ENCODE results near the gene KCNK13. TPM values are rescaled to one million over a fixed set of nuclear protein-coding genes. Genes with fewer than 3 reads are reported as not detected.

The KCNK13 gene
- total RNA-seq, 1 experiment from 2014 or later, result 0.11 TPM

DNA sequence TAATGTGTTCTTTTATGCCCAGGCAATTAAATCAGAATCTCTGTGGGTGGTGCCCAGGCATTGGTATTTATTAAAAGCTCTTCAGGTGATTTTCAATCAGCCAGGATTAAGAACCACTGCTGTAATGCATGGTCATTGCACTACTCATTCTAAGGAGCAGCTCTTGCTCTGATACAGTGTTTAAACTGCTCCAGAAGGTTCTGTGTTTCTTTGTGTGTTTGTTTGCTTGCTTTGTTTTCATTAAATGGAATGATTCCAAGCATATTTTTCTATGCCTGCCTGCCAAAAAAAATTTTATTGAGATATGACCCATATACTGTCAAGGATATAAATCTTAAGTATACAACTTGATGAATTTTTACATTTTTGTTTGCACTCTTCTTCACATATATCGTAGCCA, 54.0 kb downstream of the KCNK13 start:
- no peak for DNase-seq (ENCODE audit: low spot score)
- CTCF ChIA-PET, result no interaction called here
- H3K9me3 ChIP-seq (ENCODE audit: low read depth, low read length, poor library complexity, severe bottlenecking), result no peaks in the 10 kb centered on the region
- no peaks in the 10 kb centered on the region for H3K36me3 ChIP-seq (ENCODE audit: insufficient read depth, low read length, poor library complexity, severe bottlenecking)
- POLR2A ChIA-PET (ENCODE audit: low non-redundant PET), result no interaction called here
- H3K27ac ChIP-seq (ENCODE audit: low read depth, low read length, poor library complexity, severe bottlenecking), result no peak overlapping the region
- no TSS peak for BruUV-seq (replicated peaks)
- TF ChIP-seq, protein P1, sequence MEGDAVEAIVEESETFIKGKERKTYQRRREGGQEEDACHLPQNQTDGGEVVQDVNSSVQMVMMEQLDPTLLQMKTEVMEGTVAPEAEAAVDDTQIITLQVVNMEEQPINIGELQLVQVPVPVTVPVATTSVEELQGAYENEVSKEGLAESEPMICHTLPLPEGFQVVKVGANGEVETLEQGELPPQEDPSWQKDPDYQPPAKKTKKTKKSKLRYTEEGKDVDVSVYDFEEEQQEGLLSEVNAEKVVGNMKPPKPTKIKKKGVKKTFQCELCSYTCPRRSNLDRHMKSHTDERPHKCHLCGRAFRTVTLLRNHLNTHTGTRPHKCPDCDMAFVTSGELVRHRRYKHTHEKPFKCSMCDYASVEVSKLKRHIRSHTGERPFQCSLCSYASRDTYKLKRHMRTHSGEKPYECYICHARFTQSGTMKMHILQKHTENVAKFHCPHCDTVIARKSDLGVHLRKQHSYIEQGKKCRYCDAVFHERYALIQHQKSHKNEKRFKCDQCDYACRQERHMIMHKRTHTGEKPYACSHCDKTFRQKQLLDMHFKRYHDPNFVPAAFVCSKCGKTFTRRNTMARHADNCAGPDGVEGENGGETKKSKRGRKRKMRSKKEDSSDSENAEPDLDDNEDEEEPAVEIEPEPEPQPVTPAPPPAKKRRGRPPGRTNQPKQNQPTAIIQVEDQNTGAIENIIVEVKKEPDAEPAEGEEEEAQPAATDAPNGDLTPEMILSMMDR (conservative IDR thresholded peaks at IDR 0.05; ENCODE audit: low read depth, low read length), result no peak
- no peak for TF ChIP-seq EZH2 (IDR thresholded peaks at IDR 0.05; ENCODE audit: borderline replicate concordance, low read depth, low read length, poor library complexity, severe bottlenecking)
- H3K27me3 ChIP-seq (replicated peaks; ENCODE audit: insufficient read depth, low read depth, low read length, poor library complexity), result peaks cover 7% of the 10 kb centered on the region
- intact Hi-C loops (cut with micrococcal nuclease; ENCODE audit: unreplicated experiment), result loop anchor here (2.0 kb wide), 1 partner anchor 119 kb away; no protein-coding TSS in a partner anchor
- no peaks in the 10 kb centered on the region for H3K4me1 ChIP-seq (ENCODE audit: insufficient read depth, low read length, poor library complexity, severe bottlenecking)
- no peak overlapping the region for H3K4me3 ChIP-seq (ENCODE audit: low read depth, low read length, poor library complexity, severe bottlenecking)

DNA sequence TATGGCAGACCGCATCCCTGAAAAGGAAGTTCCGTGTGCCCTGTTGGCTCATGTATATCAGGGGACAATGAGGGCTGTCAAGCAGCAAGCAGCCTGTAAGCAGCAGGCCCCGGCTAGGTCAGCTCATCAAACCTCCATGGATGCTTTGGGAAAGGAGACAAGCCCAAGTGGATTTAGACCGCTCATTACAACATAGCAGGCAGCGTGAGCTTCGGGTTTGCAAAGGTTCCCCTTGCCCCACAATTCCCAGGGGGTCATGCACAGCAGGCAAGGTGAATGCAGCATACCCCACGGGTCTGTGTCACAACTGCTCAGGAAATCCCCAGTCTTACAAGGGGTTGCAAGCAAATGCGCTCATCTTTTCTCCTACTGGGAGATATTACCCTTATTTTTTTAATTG, 54.6 kb downstream of the KCNK13 start:
- ChIA-PET POLR2A (ENCODE audit: low non-redundant PET) (no interaction called here), CTCF (no interaction called here)
- intact Hi-C loops (cut with micrococcal nuclease; ENCODE audit: unreplicated experiment), result no loop called here
- Histone ChIP-seq H3K9me3 (ENCODE audit: low read depth, low read length, poor library complexity, severe bottlenecking) (no peaks in the 10 kb centered on the region), H3K27me3 (replicated peaks; ENCODE audit: insufficient read depth, low read depth, low read length, poor library complexity) (peaks cover 5% of the 10 kb centered on the region), H3K27ac (ENCODE audit: low read depth, low read length, poor library complexity, severe bottlenecking) (no peak overlapping the region), H3K4me1 (ENCODE audit: insufficient read depth, low read length, poor library complexity, severe bottlenecking) (no peaks in the 10 kb centered on the region), H3K4me3 (ENCODE audit: low read depth, low read length, poor library complexity, severe bottlenecking) (no peak overlapping the region), H3K36me3 (ENCODE audit: insufficient read depth, low read length, poor library complexity, severe bottlenecking) (no peaks in the 10 kb centered on the region)
- BruUV-seq (replicated peaks), result no TSS peak
- no peak for TF ChIP-seq EZH2 (IDR thresholded peaks at IDR 0.05; ENCODE audit: borderline replicate concordance, low read depth, low read length, poor library complexity, severe bottlenecking)
- TF ChIP-seq, protein P1 (conservative IDR thresholded peaks at IDR 0.05; ENCODE audit: low read depth, low read length), result no peak
- no peak for DNase-seq (ENCODE audit: low spot score)

DNA sequence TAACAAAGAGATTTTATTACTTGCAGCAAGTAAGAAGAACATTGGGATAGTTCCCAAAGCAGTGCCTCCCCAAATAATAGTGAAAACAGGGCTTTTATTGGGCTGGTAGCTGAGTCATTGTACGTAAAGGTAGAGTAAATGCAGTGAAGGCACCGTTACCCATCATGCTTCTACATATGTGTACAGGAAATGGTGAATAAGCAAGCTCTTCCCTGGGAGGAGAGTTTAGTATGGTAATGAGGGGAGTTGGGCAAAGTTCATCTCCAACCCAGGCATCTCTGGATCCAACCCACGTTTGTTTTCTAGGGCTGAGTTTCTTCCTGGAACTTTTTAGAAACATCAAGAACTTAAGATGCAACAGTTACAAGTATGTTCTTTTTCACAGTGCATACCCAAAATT, 56.2 kb downstream of the KCNK13 start:
- no peak for TF ChIP-seq EZH2 (IDR thresholded peaks at IDR 0.05; ENCODE audit: borderline replicate concordance, low read depth, low read length, poor library complexity, severe bottlenecking)
- TF ChIP-seq, protein P1 (conservative IDR thresholded peaks at IDR 0.05; ENCODE audit: low read depth, low read length), result no peak
- H3K4me1 ChIP-seq (ENCODE audit: insufficient read depth, low read length, poor library complexity, severe bottlenecking), result no peaks in the 10 kb centered on the region
- DNase-seq (ENCODE audit: low spot score), result no peak
- no peak overlapping the region for H3K4me3 ChIP-seq (ENCODE audit: low read depth, low read length, poor library complexity, severe bottlenecking)
- CTCF ChIA-PET, result no interaction called here
- no peaks in the 10 kb centered on the region for H3K9me3 ChIP-seq (ENCODE audit: low read depth, low read length, poor library complexity, severe bottlenecking)
- no TSS peak for BruUV-seq (replicated peaks)
- no peak overlapping the region for H3K27ac ChIP-seq (ENCODE audit: low read depth, low read length, poor library complexity, severe bottlenecking)
- intact Hi-C loops (cut with micrococcal nuclease; ENCODE audit: unreplicated experiment), result no loop called here
- H3K27me3 ChIP-seq (replicated peaks; ENCODE audit: insufficient read depth, low read depth, low read length, poor library complexity), result no peaks in the 10 kb centered on the region
- H3K36me3 ChIP-seq (ENCODE audit: insufficient read depth, low read length, poor library complexity, severe bottlenecking), result no peaks in the 10 kb centered on the region
- POLR2A ChIA-PET (ENCODE audit: low non-redundant PET), result no interaction called here

Data from A673 (cell line).